Heart left ventricle (tissue), 13 donors: ENCODE measurements around the gene CLPTM1.

Source experiments
- POLR2A ChIP-seq, 2 donors: fragments of 450-650 bp; IDR thresholded peaks; one replicate each; pipeline ENCODE4 v1.6.1; 2017; ENCODE audit warnings: antibody characterized with exemption in 2 of 2, mild to moderate bottlenecking in 2 of 2, moderate library complexity in 2 of 2
- TF ChIP-seq, protein P1 (sequence below), 12 donors: fragments of 200-600 bp; sonication (generic) in 4 of 12; IDR thresholded peaks; one replicate each; pipeline versions ENCODE4 v1.5.0 to v1.8.0; 2018 to 2022; ENCODE audit warnings: antibody characterized with exemption in 12 of 12, mild to moderate bottlenecking in 5 of 12
- donor health status: ischemic (EF 13 %, LVEDD 7.1; RV severe dilation, severe dysfunction).
- donor health status: DM: no; HTN: yes; CAD: no.
- donor health status: DM: no; HTN: no; CAD: no.
- donor health status: ischemic (EF 25% LVEDD 6.9; RV normal size, moderate dysfunction).
- donor health status: ischemic (EF 25% LVEDD 5.7; RV mildly dilated, moderate dysfunction).
- donor health status: ischemic (EF 35%, LVEDD 5.7; RV mildly dilated, moderate dysfunction).
- donor health status: nonischemic (EF 11% LVEDD 7.7; RV severe dilation, severe dysfunction).
- donor health status: DM: yes; HTN: yes; CAD: no.
- donor health status: PGD.
- donor health status: ischemic (EF 29% LVEDD 5.4; RV normal size, mild dysfunction).
- donor health status: nonischemic (EF 23%, LVEDD 6.1; RV moderate dilation, normal function).

- TF ChIP-seq, protein P1, sequence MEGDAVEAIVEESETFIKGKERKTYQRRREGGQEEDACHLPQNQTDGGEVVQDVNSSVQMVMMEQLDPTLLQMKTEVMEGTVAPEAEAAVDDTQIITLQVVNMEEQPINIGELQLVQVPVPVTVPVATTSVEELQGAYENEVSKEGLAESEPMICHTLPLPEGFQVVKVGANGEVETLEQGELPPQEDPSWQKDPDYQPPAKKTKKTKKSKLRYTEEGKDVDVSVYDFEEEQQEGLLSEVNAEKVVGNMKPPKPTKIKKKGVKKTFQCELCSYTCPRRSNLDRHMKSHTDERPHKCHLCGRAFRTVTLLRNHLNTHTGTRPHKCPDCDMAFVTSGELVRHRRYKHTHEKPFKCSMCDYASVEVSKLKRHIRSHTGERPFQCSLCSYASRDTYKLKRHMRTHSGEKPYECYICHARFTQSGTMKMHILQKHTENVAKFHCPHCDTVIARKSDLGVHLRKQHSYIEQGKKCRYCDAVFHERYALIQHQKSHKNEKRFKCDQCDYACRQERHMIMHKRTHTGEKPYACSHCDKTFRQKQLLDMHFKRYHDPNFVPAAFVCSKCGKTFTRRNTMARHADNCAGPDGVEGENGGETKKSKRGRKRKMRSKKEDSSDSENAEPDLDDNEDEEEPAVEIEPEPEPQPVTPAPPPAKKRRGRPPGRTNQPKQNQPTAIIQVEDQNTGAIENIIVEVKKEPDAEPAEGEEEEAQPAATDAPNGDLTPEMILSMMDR (IDR thresholded peaks at IDR 0.05) = no peak
- TF ChIP-seq POLR2A (IDR thresholded peaks at IDR 0.05) = no peak
These were observed 48.3 kb downstream of the CLPTM1 start for GRCh38 chr19:45003485-45003884.
